ENCODE results near the gene DAPK3.

The DAPK3 gene

DNA sequence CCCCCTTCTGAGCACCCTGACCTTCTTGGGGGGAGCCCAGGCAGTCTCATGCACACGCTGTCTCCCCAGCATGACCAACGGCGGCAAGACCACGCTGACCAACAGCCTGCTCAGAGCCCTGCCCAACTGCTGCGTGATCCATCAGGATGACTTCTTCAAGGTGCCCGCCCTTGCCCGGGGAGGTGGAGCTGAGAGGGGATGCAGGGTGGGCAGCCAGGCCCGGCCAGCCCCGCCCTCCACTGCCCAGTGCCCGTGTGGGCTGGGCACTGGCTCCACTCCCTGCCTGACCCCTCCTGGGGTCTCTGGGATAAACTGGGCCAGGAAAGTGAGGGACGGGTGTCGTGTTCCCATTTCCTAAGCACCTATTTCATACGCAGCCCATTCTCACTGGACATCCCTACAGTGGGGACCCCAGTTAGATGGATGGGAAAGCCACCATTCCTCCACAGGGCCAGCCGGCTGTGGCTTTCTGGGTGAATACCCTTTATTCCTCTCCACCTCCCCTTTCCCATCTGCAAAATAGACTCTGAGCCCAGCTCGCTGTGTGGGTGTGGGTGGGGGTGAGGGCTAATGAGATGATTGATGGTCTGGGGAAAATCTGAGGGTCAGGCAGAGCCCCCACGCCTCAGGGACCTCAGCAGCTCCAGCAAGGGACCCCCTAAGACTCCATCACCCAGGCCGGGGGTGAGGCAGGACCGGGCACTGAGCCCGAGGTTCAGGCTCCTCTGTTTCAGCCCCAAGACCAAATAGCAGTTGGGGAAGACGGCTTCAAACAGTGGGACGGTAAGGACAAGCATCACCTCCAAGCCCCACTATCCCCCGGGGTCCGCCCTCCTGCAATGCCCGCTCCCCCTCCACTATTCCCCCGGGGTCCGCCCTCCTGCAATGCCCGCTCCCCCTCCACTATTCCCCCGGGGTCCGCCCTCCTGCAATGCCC is 34.1 kb downstream of the DAPK3 start:
- H3K27ac ChIP-seq (ENCODE audit: low read depth, low read length, poor library complexity, severe bottlenecking), result no peak overlapping the region

DNA sequence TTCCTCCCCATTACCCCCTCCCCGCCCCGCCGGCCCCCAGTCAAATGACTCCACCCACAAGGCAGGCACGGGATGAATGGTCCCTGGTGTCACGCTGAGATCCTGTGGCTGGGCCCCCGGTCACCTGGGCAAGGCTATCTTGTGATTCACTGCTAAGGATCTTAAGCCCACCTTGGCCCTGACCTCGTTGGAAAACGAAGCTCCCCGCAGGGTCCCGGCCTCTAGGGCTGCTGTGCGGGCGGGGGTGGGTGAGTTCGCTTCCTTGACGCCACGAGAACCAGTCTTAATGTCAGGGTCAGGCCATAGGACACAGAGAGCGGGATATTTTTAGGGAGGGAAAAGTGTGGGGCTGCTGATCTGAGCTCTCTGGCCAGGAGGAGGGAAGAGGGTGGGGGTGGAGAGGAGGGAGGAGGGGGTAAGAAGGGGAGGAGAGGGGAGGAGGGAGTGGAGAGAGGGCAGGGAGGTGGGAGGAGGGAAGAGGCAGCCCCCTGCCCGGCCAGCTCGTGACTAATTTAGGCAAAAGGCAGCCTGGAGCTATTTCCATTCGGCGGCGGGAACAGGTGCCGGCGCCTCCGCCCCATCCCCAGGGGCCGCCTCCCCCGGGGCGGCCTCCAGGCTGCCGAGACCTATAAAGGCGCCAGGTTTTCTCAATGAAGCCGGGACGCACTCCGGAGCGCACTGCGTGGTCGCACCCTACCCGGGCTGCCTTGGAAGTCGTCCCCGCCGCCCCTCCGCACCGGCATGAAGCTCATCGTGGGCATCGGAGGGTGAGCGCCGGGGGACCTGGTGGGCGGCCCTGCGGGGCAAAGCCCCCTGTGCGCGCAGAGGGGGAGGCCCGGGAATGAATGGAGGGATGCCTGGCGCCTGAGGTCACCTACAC is 37.7 kb downstream of the DAPK3 start, which contains the start of gene NMRK2:
Gene NMRK2, plus strand, starts transcription at position 139 of the 880 bp plus-strand sequence. Its CDS starts 603 bp downstream, at position 742.
- Histone ChIP-seq H3K27ac (ENCODE audit: low read depth, low read length, poor library complexity, severe bottlenecking) (no peak within 1 kb of the TSS), H3K4me1 (ENCODE audit: insufficient read depth, low read length, severe bottlenecking) (no peaks in the 10 kb centered on the region), H2AFZ (ENCODE audit: low read length) (no peak within 1 kb of the TSS), H3K9me2 (ENCODE audit: low read depth, low read length) (no peaks in the 10 kb centered on the region), H3K79me2 (ENCODE audit: insufficient read depth, low read length) (no peaks in the 10 kb centered on the region), H3K4me3 (ENCODE audit: low read depth, low read length, poor library complexity, severe bottlenecking) (no peak within 1 kb of the TSS), H3K27me3 (ENCODE audit: insufficient read depth, low read length) (no peaks in the 10 kb centered on the region), H4K20me1 (ENCODE audit: insufficient read depth, low read length) (no peaks in the 10 kb centered on the region), H3F3A (ENCODE audit: insufficient read depth, low read length) (no peaks in the 10 kb centered on the region), H3K4me2 (ENCODE audit: low read length) (no peak within 1 kb of the TSS), H3K9ac (ENCODE audit: low read length) (no peak within 1 kb of the TSS), H3K9me3 (ENCODE audit: low read length) (no peaks in the 10 kb centered on the region), H3K36me3 (ENCODE audit: insufficient read depth, low read length) (no peaks in the 10 kb centered on the region)
- TF ChIP-seq EZH2 (IDR thresholded peaks at IDR 0.05; ENCODE audit: borderline replicate concordance, low read length), result no peak
- TF ChIP-seq, protein P1, sequence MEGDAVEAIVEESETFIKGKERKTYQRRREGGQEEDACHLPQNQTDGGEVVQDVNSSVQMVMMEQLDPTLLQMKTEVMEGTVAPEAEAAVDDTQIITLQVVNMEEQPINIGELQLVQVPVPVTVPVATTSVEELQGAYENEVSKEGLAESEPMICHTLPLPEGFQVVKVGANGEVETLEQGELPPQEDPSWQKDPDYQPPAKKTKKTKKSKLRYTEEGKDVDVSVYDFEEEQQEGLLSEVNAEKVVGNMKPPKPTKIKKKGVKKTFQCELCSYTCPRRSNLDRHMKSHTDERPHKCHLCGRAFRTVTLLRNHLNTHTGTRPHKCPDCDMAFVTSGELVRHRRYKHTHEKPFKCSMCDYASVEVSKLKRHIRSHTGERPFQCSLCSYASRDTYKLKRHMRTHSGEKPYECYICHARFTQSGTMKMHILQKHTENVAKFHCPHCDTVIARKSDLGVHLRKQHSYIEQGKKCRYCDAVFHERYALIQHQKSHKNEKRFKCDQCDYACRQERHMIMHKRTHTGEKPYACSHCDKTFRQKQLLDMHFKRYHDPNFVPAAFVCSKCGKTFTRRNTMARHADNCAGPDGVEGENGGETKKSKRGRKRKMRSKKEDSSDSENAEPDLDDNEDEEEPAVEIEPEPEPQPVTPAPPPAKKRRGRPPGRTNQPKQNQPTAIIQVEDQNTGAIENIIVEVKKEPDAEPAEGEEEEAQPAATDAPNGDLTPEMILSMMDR (IDR thresholded peaks at IDR 0.05; ENCODE audit: low read length), result no peak

More for the DNA sequence above, 34.1 kb downstream of the DAPK3 start:
- no peak for TF ChIP-seq EZH2 (IDR thresholded peaks at IDR 0.05; ENCODE audit: borderline replicate concordance, low read length)
- TF ChIP-seq, protein P1 (IDR thresholded peaks at IDR 0.05; ENCODE audit: low read length), result no peak
- Histone ChIP-seq H2AFZ (ENCODE audit: low read length) (no peak overlapping the region), H3K27me3 (ENCODE audit: insufficient read depth, low read length) (no peaks in the 10 kb centered on the region), H3K4me2 (ENCODE audit: low read length) (no peak overlapping the region), H3K36me3 (ENCODE audit: insufficient read depth, low read length) (no peaks in the 10 kb centered on the region), H3K9me3 (ENCODE audit: low read length) (no peaks in the 10 kb centered on the region), H3K4me1 (ENCODE audit: insufficient read depth, low read length, severe bottlenecking) (no peaks in the 10 kb centered on the region), H3K79me2 (ENCODE audit: insufficient read depth, low read length) (no peaks in the 10 kb centered on the region), H3K4me3 (ENCODE audit: low read depth, low read length, poor library complexity, severe bottlenecking) (no peak overlapping the region), H3K9ac (ENCODE audit: low read length) (no peak overlapping the region), H3K9me2 (ENCODE audit: low read depth, low read length) (no peaks in the 10 kb centered on the region), H4K20me1 (ENCODE audit: insufficient read depth, low read length) (no peaks in the 10 kb centered on the region), H3F3A (ENCODE audit: insufficient read depth, low read length) (no peaks in the 10 kb centered on the region)

DNA sequence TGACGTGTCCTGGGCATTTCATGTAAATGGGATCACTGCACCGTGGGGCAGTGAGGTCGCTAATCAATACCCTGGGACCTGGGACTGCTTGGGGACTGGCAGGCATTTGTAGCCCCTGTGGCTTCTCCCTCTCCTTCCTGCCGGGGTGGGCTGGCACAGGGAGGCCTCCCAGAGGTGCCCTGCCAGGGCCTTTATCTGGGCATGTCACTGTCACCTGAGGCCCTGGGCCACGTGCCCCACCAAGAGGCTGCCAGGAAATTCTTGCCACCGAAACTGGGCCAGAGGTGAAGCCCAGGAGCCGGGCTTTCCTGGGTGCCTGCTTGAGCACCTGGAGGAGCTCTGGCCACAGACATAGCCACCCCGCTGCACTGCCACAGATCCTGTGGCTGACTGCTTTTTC is 39.9 kb downstream of the DAPK3 start:
- Histone ChIP-seq H3K4me1 (ENCODE audit: insufficient read depth, low read length, severe bottlenecking) (no peaks in the 10 kb centered on the region), H3K9ac (ENCODE audit: low read length) (no peak overlapping the region), H2AFZ (ENCODE audit: low read length) (no peak overlapping the region), H3K27ac (ENCODE audit: low read depth, low read length, poor library complexity, severe bottlenecking) (no peak overlapping the region), H3K27me3 (ENCODE audit: insufficient read depth, low read length) (no peaks in the 10 kb centered on the region), H3K4me3 (ENCODE audit: low read depth, low read length, poor library complexity, severe bottlenecking) (no peak overlapping the region), H3F3A (ENCODE audit: insufficient read depth, low read length) (no peaks in the 10 kb centered on the region), H3K4me2 (ENCODE audit: low read length) (no peak overlapping the region), H4K20me1 (ENCODE audit: insufficient read depth, low read length) (no peaks in the 10 kb centered on the region), H3K9me3 (ENCODE audit: low read length) (no peaks in the 10 kb centered on the region), H3K9me2 (ENCODE audit: low read depth, low read length) (no peaks in the 10 kb centered on the region), H3K36me3 (ENCODE audit: insufficient read depth, low read length) (no peaks in the 10 kb centered on the region), H3K79me2 (ENCODE audit: insufficient read depth, low read length) (no peaks in the 10 kb centered on the region)
- no peak for TF ChIP-seq EZH2 (IDR thresholded peaks at IDR 0.05; ENCODE audit: borderline replicate concordance, low read length)
- TF ChIP-seq, protein P1 (IDR thresholded peaks at IDR 0.05; ENCODE audit: low read length), result no peak

Measured in OCI-LY1 (cell line).